CD4-positive, alpha-beta T cell treated with Interferon alpha-2 for 1 hour (primary cell): ENCODE measurements around the gene AKR1B15.
A peak's percentile ranks its signal among the peaks of the same experiment; 100 is the strongest.
"Not testable (repeated sequence)": the region's sequence is repeated elsewhere in the genome, so short reads cannot be mapped to it uniquely, and the experiment has no call there.

ENCODE experiments used
- DNase-seq, 2 donors: peaks; one replicate each; pipeline ENCODE4 v3.0.0-alpha.2; 2020 to 2022

Gene AKR1B15

DNA sequence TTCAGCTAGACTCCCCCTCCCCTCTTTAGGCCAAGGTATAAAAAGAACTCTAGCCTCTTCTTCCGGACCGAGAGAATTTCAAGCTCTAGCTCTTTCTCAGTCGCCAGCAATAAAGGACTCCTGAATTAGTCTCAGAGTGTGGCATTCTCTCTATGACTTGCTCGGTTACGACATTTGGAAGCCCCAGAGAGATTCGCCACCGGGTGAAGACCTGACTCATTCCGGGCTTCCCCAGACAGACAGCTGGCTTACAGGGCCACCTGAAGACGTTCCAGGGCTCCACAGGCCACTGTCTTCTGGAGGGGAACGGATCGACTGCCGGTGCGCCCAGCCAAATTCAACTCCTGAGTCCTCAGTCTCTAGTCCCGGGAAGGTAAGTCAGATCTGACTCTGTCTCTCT is at the start of gene AKR1B15:
AKR1B15 (plus strand) TSS at position 234 of the 400 bp plus-strand sequence. CDS start 15,510 bp downstream, outside the sequence.
- DNase-seq = no peak

DNA sequence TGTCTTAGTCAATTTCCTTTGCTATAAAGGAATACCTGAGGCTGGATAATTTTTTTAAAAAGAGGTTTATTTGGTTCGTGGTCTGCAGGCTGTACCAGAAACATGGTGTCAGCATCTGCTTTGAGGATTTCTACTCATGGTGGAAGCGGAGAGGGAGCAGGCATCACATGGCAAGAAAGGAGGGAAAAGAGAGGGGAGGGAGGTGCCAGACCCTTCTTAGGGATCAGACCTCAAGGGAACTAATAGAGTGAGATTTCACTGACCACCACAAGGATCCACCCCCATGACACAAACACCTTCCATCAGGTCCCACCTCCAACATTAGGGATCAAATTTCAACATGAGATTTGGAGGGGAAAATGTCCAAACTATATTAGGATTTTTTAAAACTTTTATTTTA is 48.5 kb upstream of the AKR1B15 start:
- no peak for DNase-seq

DNA sequence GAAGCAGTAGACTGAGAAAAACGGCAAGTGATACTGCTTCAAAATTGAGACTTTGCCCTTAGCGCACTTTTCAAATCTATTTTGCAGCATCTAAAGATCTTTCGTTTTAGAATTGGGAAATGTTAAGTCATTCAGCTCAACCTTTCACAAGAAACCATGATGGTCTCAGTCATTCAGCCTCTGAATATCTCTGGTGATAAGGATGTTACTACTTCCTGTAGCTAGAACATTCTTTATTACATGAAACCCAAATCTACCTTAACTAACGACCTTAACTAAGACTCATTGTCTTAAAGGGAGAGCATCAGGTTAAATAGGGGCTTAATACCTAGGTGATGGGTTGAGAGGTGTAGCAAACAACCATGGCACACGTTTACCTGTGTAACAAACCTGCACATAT is 47.9 kb upstream of the AKR1B15 start:
- no peak for DNase-seq

GRCh38 chr7:134502463-134503371 is 46.2 kb upstream of the AKR1B15 start:
- DNase-seq = no peak

GRCh38 chr7:134504660-134505164 is 44.2 kb upstream of the AKR1B15 start:
- no peak for DNase-seq

DNA sequence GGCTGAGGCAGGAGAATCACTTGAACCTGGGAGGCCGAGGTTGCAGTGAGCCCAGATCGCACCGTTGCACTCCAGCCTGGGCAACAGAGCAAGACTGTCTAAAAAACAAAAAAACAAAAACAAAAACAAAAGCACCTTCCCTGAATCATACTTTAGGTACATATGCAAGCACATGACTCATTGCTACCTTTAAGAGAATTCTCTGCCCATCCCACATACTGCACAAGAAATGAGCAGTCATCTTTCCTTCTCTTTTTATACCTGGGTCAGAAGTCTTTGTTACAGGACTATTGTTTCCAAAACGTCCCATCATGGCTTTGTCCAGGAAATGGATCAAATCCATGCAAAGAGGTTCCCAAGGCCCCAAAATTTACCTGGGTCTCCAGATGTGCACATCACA is 43.1 kb upstream of the AKR1B15 start:
- DNase-seq = no peak

DNA sequence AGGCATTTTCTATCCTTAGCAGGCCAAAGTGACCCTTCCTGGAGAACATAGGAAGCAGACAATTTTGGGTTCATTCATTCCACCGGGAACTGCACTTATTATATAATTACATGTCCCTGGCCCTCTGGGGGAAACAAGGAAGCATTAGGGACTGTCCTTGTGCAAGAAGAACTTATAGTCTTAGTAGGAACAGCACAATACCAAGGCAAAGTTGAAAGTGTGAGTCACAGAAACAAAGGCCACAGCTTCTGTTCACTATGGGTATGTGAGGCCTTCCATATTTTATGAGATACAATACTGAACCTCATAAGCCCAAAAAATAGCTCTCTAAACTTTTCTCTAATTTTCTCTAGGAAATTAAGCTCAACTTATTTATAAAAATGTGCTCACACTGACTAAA is 39.9 kb upstream of the AKR1B15 start:
- no peak for DNase-seq

GRCh38 chr7:134510646-134511045 is 38.3 kb upstream of the AKR1B15 start:
- no peak for DNase-seq

DNA sequence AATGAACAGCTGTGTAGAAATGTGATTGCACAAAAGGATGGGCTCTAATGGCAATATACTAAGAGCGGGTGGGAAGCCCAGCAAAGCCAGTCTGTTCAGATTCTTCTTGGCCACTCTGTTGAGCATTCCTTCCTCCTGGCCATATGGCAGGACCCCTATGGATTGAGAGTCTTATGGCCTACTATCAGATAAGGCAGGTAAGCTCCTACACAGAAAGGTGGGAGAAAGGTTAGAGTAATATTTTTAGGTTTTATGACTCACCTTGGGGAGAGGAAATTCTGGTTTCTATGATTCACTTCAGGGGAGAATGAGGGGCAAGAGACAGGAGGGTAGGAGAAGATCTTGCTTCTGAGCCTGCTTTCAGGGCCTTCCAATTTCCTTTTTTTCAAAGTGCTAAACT is 36.6 kb upstream of the AKR1B15 start:
- no peak for DNase-seq

GRCh38 chr7:134513169-134513752 is 35.6 kb upstream of the AKR1B15 start:
- DNase-seq = peak; percentile 16 to 33

DNA sequence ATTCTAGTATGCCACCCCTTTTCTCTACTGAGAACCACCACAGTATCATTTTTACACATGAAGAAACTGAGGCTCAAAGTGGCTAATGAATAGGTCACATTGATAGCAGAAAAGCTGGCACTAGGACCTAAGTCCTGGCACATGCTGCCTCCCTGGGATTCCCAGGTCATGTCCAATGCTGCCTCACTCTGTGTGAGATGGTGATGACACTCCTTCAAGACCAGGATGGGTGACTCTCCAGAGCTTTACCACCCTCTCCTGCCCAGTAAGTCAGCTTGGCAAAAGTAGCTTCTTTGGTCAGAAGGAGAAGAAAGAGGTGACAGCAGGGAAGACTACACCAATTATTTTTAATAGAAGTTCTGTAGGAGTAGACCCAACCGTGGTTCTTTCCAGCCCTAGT is 34.8 kb upstream of the AKR1B15 start:
- DNase-seq = no peak

DNA sequence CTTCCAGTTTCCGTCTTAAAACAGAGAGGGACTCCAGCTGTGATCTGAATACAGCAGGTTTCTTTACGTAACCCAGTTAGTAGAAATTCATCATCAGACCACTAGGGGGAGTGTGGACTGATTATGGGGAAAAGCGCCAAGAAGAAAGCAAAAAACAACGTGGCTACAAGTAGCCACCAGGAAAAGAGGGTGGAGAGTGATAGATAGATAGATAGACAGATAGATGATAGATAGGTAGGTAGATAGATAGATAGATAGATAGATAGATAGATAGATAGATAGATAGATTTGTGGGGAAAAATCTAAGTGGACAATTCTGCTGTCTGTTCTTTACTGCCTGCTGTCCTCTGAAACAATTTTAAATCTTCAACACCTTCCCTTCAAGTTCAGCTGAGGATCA is 34.2 kb upstream of the AKR1B15 start:
- DNase-seq = peak in 1 of 2 donors; percentile 69

DNA sequence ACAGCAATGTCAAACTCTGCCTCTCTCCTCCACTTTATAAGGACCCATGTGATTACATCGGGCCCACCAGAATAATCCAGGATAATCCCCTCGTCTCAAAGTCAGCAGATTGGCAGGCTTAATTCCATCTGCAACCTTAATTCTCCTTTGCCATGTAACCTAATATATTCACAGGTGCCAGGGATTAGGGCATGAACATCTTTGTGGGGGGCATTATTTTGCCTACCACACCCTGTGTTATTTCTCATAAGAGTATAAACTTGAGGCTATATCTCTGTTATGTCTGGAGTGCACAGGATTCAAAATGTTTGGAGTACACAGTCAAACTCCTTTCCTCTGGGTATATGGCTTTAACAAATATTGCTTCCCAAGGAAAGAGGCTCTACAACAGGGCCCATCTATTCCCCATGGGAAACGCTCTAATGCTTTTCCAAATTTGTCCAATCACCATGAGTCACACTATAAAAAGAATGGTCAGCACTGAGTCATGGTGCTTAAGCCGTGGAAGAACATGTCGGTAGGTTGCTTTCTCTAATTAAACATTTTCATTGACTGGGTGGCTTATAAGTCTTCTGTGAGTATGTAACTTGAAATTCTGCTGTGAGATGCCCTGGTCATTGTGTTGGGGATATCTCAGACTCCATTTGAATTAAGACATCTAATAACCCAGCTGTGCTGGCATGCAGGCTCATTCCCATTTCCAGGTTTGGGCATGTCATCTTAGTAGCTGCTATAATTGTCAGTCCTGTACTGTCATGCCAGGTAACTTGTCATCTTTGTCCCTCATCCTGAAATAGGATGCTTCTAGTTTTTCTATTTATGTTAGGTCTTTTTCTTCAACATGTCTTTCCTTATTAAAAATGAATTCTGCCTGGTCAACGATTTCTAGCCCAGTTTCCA is 33.1 kb upstream of the AKR1B15 start:
- no peak for DNase-seq

- DNase-seq = no peak
Observed at GRCh38 chr7:134520130-134520529, 28.8 kb upstream of the AKR1B15 start.

- DNase-seq = no peak
Observed at GRCh38 chr7:134522601-134523000, 26.3 kb upstream of the AKR1B15 start.

- DNase-seq = not testable (repeated sequence)
Observed at GRCh38 chr7:134525449-134525848, 23.5 kb upstream of the AKR1B15 start.

DNA sequence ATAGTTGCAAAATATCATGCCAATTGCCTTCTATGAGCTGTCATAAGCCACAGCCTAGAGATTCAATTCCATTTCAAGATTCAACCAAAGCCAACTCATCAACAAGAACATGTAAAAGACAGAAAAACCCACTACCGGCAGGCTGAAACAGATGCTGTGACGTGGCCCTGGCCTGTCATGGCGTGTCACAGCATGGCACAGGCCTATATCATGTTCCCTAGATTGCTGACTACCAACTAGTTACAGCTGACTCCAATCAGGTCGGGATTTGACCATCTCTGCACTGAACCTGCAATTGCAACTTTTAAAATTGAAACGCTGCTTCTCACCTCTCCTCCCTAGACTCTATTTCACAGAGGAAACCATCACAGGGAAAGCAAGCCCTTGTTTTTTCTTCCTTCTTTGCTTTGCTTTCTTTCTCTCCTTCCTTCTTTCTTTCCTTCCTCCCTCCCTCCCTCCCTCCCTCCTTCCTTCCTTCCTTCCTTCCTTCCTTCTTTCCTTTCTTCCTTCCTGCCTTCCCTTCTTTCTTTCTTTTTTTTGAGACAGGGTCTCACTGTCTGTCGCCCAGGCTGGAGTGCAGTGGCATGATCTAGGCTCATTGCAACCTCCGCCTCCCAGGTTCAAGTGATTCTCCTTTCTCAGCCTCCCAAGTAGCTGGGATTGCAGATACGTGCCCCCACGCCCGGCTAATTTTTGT is 22.2 kb upstream of the AKR1B15 start:
- not testable (repeated sequence) for DNase-seq

DNA sequence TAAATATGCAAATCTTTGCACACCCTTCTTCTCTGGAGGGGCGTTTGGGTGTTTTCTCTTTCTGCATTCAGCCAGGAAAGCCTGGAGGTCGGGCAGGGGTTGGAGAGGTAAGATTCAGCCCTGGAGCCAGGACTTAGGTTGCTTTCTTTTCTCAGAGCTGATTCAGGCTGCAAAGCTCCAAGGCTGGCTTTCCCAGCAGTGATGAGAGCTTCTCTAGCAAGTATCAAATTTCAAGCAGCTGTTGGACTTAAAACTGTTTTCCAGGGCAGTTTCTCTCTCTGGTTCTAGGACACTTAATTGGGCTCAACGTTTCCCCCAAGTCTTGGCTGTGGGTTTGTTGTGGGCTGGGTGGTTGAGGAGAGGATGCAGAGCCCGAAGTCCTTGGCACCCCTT is 20.9 kb upstream of the AKR1B15 start:
- no peak for DNase-seq

DNA sequence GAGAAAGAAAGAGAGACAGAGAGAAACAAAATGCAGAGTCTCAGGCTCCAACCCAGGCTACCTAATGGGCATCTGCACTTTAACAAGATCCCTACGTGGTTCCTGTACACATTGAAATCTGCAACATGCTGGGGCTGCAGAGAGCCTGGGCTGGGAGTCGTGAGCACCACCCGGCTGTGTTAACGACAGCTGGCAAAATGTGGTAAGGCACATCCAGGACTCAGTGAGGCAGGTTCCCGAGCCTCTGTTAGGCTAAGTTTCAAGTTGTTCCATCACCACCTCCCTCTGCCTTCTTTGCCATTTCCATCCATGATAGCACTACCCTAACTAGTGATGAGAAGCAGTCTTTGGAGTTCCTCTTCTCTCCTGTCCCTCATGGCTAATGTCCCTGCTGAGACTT is 20.2 kb upstream of the AKR1B15 start:
- no peak for DNase-seq

GRCh38 chr7:134530460-134530859 is 18.4 kb upstream of the AKR1B15 start:
- no peak for DNase-seq

GRCh38 chr7:134532180-134532953 is 16.5 kb upstream of the AKR1B15 start:
- no peak for DNase-seq

DNA sequence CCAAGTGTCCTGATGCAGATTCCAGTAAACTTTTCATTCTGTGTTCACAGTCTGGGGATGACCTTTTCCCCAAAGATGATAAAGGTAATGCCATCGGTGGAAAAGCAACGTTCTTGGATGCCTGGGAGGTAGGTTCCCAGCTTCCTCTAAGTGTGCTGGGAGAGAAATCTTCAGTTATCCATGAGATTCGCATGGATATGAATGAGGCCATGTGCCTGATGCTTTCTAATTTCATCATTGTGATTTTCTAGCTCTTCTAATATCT is 16.0 kb upstream of the AKR1B15 start:
- no peak for DNase-seq
